K562 (cell line): ENCODE data around the gene JUNB. TPM values are rescaled to one million over a fixed set of nuclear protein-coding genes. Genes with fewer than 3 reads are reported as not detected.

Source experiments
- ATF6 ChIP-seq: sonication (generic); formaldehyde crosslinking; IDR thresholded peaks from 2 replicates; pipeline ENCODE4 v1.4.0; 2020; ENCODE audit warnings: mild to moderate bottlenecking, missing genetic modification reagents
- CBX3 ChIP-seq, 2 experiments: IDR thresholded peaks; 1 replicate in 1 of 2; 2 replicates in 1 of 2; pipeline ENCODE4 v1.6.1; 2012; ENCODE audit warnings: inconsistent platforms in 2 of 2, low read length in 2 of 2, borderline replicate concordance in 1 of 2, control low read depth in 1 of 2
- GMEB1 ChIP-seq: fragments of 250-450 bp; sonication (Bioruptor Pico); IDR thresholded peaks from 2 replicates; pipeline ENCODE4 v1.4.0; 2020; ENCODE audit warnings: mild to moderate bottlenecking
- HLTF ChIP-seq: fragments of 450-650 bp; IDR thresholded peaks from 2 replicates; pipeline ENCODE4 v1.6.1; 2016
- KDM5B ChIP-seq: fragments of 200-600 bp; sonication (generic); IDR thresholded peaks from 2 replicates; pipeline ENCODE4 v1.6.1; 2012; ENCODE audit warnings: low read depth, mild to moderate bottlenecking, moderate library complexity, low read length, control low read depth, inconsistent platforms; ENCODE audit not compliant: insufficient replicate concordance
- MTA3 ChIP-seq: fragments of 450-650 bp; formaldehyde crosslinking; IDR thresholded peaks from 2 replicates; pipeline ENCODE4 v1.6.1; 2017; ENCODE audit warnings: mild to moderate bottlenecking, borderline replicate concordance
- NR2F6 ChIP-seq: fragments of 450-650 bp; formaldehyde crosslinking; IDR thresholded peaks from 2 replicates; pipeline ENCODE4 v1.4.0; 2020; ENCODE audit warnings: mild to moderate bottlenecking
- POLR2AphosphoS5 ChIP-seq: IDR thresholded peaks from 2 replicates; pipeline ENCODE4 v1.6.1; 2011; ENCODE audit warnings: mild to moderate bottlenecking, low read depth, low read length, moderate library complexity; ENCODE audit not compliant: control insufficient read depth, insufficient read depth
- POLR2G ChIP-seq: fragments of 200-400 bp; formaldehyde crosslinking; IDR thresholded peaks from 2 replicates; pipeline ENCODE4 v1.6.1; 2017; ENCODE audit warnings: low read depth, mild to moderate bottlenecking, antibody characterized with exemption, low read length, moderate library complexity
- PTBP1 ChIP-seq: fragments of 200-400 bp; formaldehyde crosslinking; IDR thresholded peaks from 2 replicates; pipeline ENCODE4 v1.6.1; 2017; ENCODE audit warnings: low read depth, low read length
- TCF3 ChIP-seq: sonication (generic); formaldehyde crosslinking; IDR thresholded peaks from 2 replicates; pipeline ENCODE4 v1.4.0; 2020; ENCODE audit warnings: mild to moderate bottlenecking, missing genetic modification reagents
- ZBTB40 ChIP-seq, 2 experiments: fragments of 450-650 bp in 1 of 2; sonication (generic) in 1 of 2; formaldehyde crosslinking in 1 of 2; IDR thresholded peaks; 2 replicates each; pipeline versions ENCODE4 v1.7.1 to v1.9.0; 2016 to 2022; ENCODE audit warnings: inconsistent platforms in 1 of 2, mild to moderate bottlenecking in 1 of 2, missing genetic modification reagents in 1 of 2
- ZNF445 ChIP-seq: fragments of 250-450 bp; sonication (Bioruptor Pico); IDR thresholded peaks from 2 replicates; pipeline ENCODE4 v1.4.0; 2020; ENCODE audit warnings: low read depth, mild to moderate bottlenecking, moderate library complexity
- polyA plus RNA-seq, 8 experiments: library from polyadenylated mRNA; depleted of rRNA in 4 of 8; stranded (reverse) in 5 of 8; unstranded in 3 of 8; fragments of >200 nt; fragmentation: Nextera tagmentation in 2 of 8; fragmentation: Illumina TruSeq in 1 of 8; extraction: Ambion mirVana in 2 of 8; extraction: Trizol in 1 of 8; gene quantifications; 2 replicates each; pipeline versions ENCODE4 v1.2.1 to v1.2.3, GENCODE V29; 2011 to 2014; ENCODE audit warnings: inconsistent platforms in 1 of 8, missing spikeins in 1 of 8
- total RNA-seq, 7 experiments: library from RNA; depleted of rRNA in 6 of 7; stranded (reverse); fragments of >200 nt in 6 of 7; fragmentation: Illumina TruSeq in 2 of 7; extraction: Trizol in 2 of 7; gene quantifications; 2 replicates each; pipeline versions ENCODE4 v1.2.1 to v1.2.3, GENCODE V29; 2011 to 2021; ENCODE audit warnings: low replicate concordance in 1 of 7

Gene JUNB
- total and polyA plus RNA-seq, 9 of the 15 experiments (the other 6 are each of a cell fraction or from before 2014, with no cell fraction given) = 0.23 to 88.1 (median 13.1) TPM

- TF ChIP-seq POLR2AphosphoS5 = no peak
- TF ChIP-seq HLTF = no peak
- TF ChIP-seq KDM5B = peak; percentile 6
- peak in 1 of 2 experiments; percentile 61; a peak in 1 of 3 replicates for TF ChIP-seq CBX3 (IDR thresholded peaks at IDR 0.05; ENCODE audit: borderline replicate concordance in 1 of 2, low read length in 2 of 2)
- peak; percentile 99 for TF ChIP-seq GMEB1 (CRISPR knock-in tag)
- TF ChIP-seq NR2F6 = no peak
- no peak for TF ChIP-seq ZBTB40 (IDR thresholded peaks at IDR 0.05)
- TF ChIP-seq ZBTB40 (CRISPR knock-in tag; IDR thresholded peaks at IDR 0.05) = no peak
- TF ChIP-seq ZNF445 = no peak
- no peak for TF ChIP-seq ATF6 (CRISPR knock-in tag)
- TF ChIP-seq POLR2G = peak; percentile 71
- TF ChIP-seq TCF3 (CRISPR knock-in tag) = peak; percentile 52; the same call in 1 of the 2 replicates
- TF ChIP-seq PTBP1 = no peak
- TF ChIP-seq MTA3 = peak; percentile 98
Observed at GRCh38 chr19:12782424-12783290, 8.6 kb upstream of the JUNB start (continued).
